ENCODE results near the gene INTS14.

INTS14 gene

DNA sequence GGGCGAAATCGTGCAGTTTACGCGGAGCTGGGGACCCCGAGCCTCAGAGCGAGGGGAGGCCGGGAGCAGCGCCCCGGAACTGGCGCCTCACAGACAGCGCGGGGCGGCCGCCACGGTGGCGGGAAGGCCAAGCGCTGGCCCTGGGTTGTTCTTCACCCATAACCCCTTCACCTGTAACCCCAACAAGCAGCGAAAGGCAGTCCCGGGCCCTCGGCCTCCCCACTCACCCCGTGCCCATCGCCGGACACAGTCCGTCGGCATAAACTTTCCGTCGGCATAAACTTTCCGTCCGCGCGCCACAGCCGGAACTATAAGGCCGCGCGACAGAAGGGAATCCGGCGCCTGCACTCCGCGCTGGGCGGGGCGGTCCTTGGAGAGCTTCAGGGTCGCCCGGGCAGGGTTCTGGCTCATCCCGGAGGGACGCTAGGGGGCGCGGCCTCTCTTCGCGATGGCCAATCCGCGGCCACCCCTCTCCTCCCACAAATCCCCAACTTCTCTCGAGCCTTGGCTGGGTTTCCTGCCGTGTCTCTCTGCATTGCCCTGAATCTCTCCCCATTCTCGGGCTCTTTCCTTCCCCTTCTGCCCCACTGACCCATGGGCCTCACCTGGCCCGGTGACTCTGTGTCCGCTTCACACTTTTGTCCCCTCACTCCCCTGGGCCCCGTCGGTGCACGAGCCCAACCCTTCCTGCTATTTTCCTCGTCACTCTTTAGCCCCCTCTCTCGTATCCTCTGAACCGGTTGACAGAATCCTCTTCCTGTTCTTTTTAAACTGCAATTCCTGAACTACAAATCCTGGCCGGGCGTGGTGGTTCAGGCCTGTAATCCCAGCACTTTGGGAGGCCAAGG is at the start of gene INTS14:
TSS of gene INTS14 (minus strand) at position 261 of the 848 bp plus-strand sequence. CDS start 3,751 bp downstream, outside the sequence.
- ATAC-seq (peak; percentile 100), DNase-seq (peak; percentile 99)

DNA sequence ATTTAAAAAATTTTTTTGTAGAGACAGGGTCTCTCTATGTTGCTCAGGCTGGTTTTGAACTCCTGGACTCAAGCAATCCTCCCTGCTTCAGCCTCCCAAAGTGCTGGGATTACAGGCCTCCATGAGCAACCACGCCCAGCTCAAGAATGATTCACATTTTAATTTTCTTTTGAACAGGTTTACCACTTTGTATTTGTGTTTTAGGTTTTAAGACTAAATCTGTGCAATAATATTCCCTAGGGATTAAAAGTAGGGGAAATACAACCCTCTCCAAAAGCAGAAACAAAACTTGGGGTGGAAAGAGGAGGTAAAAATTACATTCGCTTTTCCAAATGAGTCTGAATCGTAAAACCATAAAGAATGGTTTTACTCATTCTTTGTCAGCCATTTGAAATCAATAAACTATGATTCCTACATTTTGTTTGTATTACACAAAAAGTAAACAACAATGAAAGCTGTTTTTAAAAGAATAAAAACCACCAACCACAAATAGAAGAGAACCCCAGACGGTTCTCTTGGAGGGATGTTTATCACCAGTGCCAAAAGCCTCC is 48.6 kb upstream of the INTS14 start:
- no peak for ATAC-seq
- DNase-seq = no peak

DNA sequence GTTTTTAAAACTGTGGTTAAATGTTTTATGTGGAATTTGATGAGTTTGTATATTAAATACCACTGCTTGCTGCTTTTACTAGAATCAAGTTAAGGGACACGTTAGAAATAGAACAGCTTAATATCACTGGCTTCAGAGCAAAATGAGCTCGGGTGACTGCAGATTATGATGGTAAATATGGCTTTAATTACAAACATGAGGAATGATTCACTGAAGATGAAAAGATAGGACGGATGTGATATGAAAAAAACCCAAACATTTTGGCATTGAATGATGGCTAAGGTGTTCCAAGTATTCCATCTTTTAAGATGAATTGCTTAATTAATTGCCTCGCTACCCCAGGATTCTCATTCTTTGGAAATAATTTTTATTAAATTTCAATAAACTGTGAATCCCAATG is 44.5 kb upstream of the INTS14 start:
- DNase-seq (no peak), ATAC-seq (no peak)

DNA sequence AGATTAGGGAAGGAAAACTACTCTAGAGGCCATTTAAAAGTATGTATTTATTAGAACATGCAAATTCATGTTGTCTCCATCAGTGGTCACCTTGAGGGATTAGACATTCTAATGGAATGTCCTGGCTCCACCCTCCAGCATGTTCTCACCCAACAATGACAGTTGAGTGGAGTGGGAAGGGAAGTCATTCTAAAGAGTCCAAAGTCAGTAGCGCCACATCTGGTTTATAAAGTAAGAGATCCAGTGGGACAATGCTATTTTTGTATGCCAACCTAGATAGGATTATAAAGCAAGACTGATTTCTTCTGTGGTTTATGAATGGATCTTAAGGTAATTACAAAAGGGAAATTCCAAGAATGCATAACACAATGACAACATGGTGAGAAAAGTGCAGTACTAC is 44.1 kb upstream of the INTS14 start:
- no peak for DNase-seq
- no peak for ATAC-seq

DNA sequence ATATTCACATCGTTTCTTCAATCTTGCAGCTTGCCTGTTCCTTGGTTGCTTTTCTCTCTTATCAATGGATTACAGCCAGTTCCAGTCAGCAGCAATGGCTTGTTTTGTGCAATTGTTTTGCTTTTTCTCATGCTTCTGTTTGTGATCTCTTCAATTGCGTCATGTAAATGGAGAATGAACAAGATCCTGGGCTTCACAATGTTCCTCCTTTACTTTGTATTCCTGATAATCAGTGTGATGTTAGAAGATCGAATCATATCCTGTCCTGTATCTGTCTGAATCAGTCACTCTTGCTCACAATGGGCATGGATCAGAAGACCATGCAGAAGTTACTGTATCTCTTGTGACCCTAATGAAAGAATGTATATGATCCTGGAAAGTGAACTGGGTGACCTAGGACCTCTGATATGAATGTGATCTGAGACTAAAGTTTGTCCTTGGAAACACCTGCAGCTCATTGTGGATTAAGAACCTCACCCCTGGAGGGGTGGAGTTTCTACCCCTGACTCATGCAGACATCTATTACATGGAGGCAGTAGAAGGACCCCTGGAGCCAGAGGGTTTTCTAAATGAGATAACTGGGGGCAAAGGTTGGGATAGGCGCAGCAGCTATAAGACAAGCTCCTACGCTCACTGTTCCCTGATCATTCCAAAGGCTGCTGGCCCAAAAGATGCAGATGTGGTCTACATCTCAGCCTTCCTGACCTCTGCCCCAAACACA is 43.0 kb upstream of the INTS14 start:
- DNase-seq (no peak), ATAC-seq (no peak)

DNA sequence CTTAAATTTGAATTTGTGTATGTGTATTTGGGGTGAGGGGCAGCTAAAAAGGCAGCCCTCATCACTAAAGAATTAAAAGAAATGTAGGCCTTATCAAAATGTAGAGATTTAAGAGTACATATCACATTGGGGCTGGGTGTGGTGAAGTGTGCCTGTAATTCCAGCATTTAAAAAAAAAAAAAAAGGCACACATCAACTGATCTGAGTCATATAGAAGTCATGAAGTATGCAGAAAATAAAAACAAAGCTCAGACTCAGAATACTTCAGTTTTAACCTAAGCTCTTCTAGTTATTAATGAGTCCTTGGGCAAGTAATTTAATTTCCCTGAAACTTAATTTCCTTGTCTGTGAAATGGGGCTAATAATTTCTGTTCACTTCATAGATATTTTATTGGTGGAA is 42.4 kb upstream of the INTS14 start:
- DNase-seq (no peak), ATAC-seq (no peak)

DNA sequence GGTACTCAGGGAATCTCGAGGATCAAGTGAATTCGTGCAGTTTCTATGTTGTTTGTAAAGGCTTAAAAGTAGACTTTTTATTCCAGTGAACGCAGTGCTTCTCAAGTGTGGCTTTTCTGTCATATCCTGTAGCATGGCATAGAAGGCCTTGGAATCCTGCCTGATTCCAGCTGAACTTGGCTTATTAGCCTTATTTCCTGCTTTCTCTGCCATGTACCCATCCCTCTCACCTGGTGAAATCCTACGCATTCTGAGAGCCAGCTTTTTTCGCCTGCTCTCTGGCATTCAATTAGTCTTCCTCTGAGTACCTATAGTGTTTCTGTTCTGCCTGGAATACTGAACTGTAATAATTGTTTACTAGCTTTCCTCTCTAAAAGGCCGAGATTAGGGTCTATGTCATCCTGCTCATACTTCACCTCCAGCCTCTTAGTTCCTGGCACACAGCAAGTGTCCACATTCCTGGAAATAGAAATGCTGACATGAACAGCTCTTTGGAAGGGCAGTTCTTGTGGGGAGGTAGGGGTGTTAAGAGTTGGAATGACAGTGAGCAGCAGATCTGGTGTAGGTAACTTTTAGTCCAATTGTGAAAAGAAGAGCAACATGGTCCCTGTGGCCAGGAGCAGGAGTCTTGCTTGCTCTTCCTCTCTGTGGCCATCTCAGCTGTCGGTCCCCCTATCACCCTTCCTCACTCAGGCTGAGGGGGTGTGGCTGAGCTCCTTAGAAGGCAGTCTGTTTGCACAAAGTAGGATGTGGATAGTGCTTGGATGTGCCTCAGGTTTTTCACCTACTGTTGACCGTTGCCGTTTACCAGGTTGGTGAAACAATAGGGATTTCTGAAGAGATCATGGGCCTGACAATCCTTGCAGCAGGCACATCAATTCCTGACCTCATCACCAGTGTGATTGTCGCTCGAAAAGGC is 41.2 kb upstream of the INTS14 start:
- ATAC-seq = no peak
- no peak for DNase-seq

DNA sequence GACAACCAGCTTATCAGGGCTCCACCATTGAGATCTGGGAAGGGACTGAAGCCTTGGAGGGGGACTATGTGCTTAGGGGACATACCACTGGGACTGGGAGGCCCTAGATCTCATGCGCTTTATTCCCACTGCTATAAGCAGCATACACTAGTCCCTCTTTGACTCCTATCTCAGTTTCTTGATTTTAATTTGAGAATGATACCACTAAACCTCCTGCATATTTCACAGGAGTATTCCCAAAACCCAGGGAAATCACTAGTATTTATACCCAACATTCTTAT is 40.1 kb upstream of the INTS14 start:
- no peak for DNase-seq
- ATAC-seq = no peak

DNA sequence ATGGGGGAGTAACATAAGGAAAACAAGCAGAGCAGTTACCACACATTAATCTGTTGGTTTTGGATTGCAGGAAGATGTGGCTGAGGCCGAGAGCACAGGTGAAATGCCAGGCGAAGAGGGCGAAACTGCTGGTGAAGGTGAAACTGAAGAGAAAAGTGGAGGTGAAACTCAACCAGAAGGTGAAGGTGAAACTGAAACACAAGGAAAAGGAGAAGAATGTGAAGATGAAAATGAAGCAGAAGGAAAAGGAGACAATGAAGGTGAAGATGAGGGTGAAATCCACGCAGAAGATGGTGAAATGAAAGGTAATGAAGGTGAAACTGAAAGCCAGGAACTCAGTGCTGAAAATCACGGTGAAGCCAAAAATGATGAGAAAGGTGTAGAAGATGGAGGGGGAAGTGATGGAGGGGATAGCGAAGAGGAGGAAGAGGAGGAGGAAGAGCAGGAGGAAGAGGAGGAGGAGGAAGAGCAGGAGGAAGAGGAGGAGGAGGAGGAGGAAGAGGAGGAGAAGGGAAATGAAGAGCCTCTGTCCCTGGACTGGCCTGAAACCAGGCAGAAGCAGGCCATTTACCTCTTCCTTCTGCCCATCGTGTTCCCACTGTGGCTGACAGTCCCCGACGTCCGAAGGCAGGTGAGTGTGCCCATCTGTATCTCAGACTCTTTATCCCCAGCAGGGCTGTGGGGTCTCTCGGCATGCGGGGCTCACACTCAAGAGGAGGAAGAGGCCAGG is 39.5 kb upstream of the INTS14 start:
- no peak for ATAC-seq
- no peak for DNase-seq

DNA sequence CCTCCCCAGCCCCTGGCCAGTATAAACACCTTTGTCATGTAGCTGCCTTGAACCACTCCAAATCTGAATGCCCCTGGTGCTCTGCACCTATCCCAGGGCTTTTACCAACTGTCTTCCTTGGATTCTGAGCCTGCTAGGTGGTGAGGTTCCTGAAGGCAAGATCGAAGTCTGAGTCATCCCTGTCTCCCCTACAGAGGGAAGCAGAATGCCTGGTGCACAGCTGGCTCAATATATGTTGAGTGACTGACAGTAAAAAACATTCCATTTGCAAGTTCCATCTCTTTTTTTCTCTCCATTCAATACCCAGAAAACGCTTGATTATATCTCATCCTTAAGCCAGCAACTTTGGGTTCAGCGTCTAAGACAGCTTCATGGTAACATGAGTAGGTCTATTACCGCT is 35.6 kb upstream of the INTS14 start:
- DNase-seq = no peak

DNA sequence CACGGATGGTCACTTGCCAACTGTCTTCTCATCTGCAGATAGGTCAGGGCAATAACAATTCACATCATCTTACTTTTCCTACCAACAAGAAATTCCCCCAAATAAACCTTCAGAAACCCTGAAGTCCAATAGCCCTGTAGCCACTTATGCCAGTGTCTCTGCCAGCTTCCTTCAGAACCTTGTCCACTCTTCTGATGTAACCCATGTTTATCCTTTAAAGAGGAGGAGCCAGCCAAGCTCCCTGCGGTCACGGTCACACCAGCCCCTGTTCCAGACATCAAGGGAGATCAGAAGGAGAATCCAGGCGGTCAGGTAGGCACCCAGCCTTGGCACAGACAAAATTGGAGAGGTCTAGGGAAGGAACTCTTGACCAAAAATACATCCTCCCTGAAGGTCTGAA is 34.5 kb upstream of the INTS14 start:
- DNase-seq (no peak), ATAC-seq (no peak)

More for the DNA sequence above, 35.6 kb upstream of the INTS14 start:
- no peak for ATAC-seq

DNA sequence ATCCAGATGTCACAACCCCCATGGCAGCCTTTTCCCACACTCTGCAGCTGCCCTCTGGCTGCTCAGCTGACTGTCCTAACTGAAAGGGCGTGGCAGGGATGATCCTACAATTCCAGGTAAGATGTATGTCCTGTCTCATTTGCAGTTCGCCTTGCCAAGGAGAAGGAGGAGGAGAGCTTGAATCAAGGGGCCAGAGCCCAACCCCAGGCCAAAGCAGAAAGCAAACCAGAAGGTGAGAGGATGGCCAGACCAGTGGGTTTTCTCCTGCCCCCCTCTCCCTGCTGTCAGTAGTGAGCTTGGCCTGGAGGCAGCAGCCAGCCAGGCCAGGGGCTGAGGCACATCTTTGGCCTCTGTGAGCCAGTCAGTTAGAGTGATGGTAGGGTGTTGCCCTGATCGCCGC is 33.4 kb upstream of the INTS14 start:
- ATAC-seq (no peak), DNase-seq (no peak)

DNA sequence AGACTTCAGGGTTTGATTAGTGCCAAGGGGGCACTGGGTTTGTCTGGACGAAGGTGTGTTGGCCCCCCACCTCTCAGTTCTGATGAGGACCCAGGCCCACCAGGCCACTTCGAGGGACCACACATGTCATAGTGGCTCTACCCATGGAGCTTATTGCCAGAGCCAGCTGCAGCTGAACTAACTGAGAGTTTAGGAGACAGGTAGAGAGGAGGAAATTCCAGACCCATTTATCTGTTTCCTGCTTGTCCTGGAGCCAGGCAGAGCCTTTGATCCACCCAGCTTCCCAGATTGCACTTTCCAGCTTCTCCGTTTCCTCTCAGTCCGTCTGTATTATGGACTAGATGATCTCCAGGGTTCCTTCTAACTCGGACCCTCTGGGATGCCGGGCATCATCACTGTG is 31.7 kb upstream of the INTS14 start:
- ATAC-seq = no peak
- DNase-seq = no peak

DNA sequence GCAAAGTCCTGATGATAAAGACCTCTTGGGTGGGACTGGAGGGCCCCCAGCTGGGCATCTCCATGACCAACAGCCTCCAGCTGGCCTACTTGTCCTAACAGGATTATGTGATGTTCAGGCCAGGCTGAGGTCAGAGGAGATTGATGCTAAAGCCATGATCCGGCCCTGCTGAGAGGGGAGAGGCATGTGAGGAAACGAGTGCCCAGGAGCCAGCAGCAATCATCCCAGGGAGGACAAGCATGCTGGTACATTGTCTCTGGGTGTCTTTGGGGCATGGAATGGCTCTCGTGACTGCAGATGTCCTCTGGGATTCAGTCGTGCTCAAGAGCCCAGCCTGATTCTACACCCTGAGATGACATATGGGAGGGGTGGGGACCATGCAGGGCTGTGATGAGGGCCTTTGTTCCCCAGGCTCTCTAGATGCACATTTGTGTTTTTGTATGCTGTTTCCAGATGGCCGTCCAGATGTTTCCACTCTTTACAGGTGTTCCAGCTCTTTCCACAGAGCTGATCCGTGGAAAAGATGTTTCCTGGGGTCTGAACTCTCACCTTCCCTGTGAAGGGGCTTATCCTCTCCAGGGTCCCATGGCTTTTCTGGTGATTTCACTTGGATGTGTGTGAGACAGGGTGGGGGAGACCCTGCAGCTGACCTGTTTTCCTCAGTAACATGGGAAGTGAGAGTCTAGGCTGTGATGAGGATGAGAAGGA is 31.0 kb upstream of the INTS14 start:
- DNase-seq (no peak), ATAC-seq (no peak)

DNA sequence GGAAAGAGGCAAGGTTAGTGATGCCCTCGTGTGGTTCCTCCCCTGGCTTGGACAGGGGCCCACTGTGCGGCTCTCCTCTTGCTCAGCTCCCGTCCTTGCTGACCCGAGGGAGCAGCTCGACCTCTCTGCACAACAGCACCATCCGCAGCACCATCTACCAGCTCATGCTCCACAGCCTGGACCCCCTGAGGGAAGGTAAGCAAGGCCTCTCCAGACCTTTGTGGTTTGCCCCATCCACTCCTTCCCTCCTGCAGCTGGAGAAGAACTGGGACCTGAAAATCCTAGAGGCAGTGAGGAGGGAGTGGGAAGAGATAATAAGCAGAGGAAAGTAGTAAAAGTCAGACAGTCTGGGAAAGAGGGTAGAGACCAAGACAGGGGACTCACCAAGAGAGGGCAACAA is 28.6 kb upstream of the INTS14 start:
- ATAC-seq = no peak
- DNase-seq = no peak

DNA sequence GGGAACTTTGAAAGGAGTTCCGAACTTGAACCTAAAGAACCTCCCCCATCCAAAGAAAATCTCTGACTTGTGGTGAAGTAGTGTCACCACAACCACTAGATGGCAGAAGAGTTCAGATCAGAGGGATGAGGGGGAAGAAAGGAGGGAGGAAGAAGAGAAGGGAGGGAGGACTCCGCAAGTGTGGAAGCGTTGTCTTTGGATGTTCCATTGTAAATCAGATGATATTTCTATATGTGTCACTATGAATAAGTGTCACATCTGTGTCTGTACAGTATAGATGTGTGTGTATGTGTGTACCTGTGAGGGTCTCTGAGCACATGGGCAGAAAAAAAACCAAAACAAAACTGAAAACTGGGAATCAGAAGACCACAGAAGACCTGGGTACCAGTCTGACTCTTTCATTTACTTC is 27.8 kb upstream of the INTS14 start:
- DNase-seq (peak; percentile 15), ATAC-seq (no peak)

DNA sequence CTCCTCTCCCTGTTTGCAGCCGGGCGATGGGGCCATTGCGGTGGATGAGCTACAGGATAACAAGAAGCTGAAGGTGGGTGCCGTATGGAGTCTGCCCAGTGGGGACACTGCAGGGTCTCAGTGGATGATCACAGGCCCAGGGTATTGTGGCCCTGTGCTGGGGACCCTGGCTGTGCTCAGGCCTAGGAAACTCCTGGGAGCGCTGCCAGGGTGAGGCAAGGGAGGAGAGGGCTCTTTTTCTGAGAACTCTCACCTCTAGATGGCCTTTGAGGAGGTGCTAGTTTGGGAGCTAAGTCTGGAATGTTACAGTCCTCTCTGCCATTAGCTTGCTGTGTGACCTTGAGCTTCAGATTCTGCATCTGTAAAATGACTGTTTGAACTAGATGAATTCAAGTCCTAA is 27.2 kb upstream of the INTS14 start:
- no peak for ATAC-seq
- DNase-seq = no peak

DNA sequence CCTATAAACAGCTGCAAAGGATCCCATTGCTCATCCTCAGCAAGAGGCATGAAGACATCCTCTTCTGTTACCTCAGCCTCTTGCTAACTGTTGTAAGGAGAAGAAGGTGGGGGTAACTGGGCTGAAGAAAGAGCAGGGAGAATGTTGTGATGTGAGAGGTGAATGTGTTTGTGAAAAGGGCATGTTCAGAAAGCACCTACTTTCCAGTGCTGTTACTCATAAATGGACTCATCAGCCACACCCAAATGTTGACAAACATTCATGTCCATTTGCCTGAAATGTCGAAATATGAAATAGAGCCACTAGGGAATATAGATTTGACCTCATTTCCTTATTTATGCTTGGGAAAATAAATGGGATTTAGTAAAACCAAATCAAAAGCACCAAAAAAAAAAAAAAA is 23.4 kb upstream of the INTS14 start:
- no peak for DNase-seq
- ATAC-seq = no peak

DNA sequence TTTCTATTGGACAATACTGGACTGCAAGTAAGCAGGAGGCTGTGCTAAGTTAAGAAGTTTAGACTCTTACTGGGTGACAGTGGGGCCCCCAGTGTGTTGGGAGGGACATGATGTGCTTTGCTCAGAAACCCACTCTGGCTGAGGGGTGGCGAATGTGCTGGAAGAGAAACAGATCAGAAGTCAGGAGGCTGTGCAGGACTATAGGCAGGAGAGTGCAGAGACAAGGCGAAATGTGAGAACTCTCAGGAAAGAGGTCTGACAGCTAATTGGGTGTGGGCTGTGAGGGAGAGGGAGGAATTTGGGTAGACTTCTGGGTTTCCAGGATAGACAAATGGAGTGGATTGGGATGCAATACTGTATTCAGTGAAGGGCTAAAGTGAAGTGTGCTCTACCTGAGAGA is 22.8 kb upstream of the INTS14 start:
- ATAC-seq (no peak), DNase-seq (no peak)

DNA sequence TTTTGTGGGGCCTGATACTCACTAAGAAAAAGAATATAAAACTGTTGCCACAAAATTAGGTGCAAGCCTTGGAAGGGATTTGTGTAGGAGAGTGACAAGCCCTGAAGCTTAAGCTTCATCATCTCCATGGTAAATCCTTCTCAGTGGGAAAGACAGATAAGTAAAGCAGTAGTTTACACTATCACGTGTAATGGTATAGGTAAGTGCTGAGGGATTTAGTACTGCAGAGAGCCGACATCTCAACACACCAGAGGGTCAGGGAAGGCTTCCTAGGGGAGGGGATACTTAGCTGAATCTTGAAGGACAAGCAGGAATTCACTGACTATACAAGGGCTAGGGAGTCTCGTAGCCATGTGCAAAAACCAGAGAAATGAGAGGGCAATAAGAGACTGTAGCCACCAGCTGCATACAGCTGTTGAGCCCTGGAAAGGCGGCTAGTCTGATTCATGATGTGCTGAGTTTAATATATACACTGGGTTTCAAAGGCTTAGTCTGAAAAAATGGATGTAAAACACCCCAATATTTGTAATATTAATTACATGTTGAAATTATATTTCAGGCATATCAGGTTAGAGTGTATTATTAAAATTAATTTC is 21.9 kb upstream of the INTS14 start:
- ATAC-seq = no peak
- no peak for DNase-seq

DNA sequence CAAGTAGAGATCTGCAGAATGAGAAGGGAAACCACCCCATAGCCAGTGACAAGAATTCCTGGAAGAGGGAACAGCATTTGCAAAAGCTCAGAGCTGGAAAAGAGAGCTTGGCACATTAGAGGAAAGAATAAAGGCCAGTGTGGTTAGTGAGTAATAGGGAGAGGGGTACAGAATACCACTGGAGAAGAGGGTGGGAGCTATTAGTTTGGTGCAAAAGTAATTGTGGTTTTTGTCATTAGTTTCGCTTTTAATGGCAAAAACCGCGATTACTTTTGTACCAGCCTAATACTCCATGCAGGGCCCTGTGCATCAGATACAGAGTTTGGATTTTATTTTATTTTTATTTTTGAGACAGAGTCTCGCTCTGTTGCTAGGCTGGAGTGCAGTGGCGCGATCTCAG is 20.6 kb upstream of the INTS14 start:
- ATAC-seq (no peak), DNase-seq (no peak)

All from stimulated activated naive CD8-positive, alpha-beta T cell treated with anti-CD3 and anti-CD28 coated beads, Interleukin-15, Interleukin-2, amounts not matched to agents 100 U/mL and 50 U/mL, for 24 hours (primary cell).